ENCODE measurements around the gene ARFIP2.
"Not testable (repeated sequence)": the region's sequence is repeated elsewhere in the genome, so short reads cannot be mapped to it uniquely, and the experiment has no call there.

Gene ARFIP2, protein sequence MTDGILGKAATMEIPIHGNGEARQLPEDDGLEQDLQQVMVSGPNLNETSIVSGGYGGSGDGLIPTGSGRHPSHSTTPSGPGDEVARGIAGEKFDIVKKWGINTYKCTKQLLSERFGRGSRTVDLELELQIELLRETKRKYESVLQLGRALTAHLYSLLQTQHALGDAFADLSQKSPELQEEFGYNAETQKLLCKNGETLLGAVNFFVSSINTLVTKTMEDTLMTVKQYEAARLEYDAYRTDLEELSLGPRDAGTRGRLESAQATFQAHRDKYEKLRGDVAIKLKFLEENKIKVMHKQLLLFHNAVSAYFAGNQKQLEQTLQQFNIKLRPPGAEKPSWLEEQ

DNA sequence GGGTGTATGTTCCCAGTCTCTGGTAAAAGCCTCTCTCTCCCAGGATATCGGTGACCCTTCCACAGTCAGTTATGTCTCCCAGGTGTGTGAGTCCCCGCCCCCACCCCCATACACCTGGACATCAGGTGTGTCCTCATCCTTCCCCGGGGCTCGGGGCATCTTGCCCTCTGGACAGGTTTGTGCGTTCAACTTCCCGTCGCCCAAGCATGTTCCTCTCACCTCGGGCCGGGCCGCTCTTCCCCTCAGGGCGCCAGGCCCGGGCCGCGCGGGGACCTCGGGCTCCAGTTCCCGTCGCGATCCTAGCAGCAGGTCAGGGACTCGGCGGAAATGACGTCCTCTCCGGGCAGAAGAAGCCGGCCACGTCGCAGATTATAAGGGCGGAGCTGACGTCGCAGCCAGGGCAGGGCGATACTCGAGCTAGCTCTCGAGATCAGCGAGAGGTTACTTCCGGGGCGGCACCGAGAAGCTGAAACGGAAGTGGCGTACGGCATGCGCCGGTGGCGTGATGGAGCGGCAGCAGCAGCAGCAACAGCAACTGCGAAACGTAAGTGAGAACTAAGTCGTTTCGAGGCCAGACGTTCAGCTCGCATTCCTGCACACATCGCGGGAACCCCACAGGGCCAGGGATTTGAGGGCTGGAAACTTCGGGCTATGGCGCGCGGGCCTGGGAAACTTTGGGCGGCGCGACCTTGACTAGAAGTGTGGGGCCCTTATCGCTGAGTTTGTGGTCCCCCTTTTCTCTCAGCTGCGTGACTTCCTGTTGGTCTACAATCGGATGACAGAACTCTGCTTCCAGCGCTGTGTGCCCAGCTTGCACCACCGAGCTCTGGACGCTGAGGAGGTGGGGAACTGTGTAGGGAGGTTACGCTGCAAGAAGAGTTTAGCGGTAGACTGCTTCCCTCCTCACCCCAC is at the start of gene ARFIP2, which contains the start of gene TIMM10B:
TSS of gene ARFIP2 (minus strand) at position 320 of the 912 bp plus-strand sequence. CDS start 910 bp downstream, outside the sequence.
TSS of gene TIMM10B (plus strand) at position 490 of the 912 bp plus-strand sequence. CDS start at position 506, 16 bp downstream.
- Histone ChIP-seq H3K4me3 (ENCODE audit: low read length) (peak within 1 kb of the TSS; percentile 97), H3K36me3 (ENCODE audit: control insufficient read depth, insufficient read depth, low read length, severe bottlenecking) (peaks cover 69% of the 10 kb centered on the region), H3K27me3 (replicated peaks; ENCODE audit: control insufficient read depth, insufficient read depth, low read length) (no peaks in the 10 kb centered on the region), H3K4me1 (ENCODE audit: control insufficient read depth, insufficient read depth, low read length) (peaks cover 28% of the 10 kb centered on the region), H3K9ac (ENCODE audit: low read length) (peak within 1 kb of the TSS; percentile 98), H3K9me3 (ENCODE audit: control insufficient read depth, low read length) (no peaks in the 10 kb centered on the region)
- DNase-seq (ENCODE audit: low read depth), result peak; percentile 100

DNA sequence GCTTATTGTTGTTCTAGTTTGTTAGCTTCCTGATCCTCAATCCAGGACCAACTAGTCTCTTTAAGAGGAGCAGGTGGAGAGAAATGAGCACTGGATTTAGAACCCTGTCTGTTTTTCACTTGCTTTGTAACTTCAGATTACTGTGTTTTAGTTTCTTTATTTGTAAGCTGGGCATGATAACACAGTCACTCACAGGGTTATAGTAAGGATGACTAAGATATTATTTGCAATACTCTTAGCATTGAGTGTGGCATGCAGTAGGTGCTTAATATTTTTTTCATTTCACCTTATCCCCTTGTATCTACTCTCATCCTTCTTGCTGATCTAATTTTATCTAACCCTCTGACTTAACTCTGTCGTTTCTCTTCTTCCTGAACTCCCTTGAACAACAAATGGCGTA is 49.7 kb upstream of the ARFIP2 start:
- peaks cover 21% of the 10 kb centered on the region for H3K4me1 ChIP-seq (ENCODE audit: control insufficient read depth, insufficient read depth, low read length)
- DNase-seq (ENCODE audit: low read depth), result no peak
- no peaks in the 10 kb centered on the region for H3K27me3 ChIP-seq (replicated peaks; ENCODE audit: control insufficient read depth, insufficient read depth, low read length)
- peaks cover 19% of the 10 kb centered on the region for H3K36me3 ChIP-seq (ENCODE audit: control insufficient read depth, insufficient read depth, low read length, severe bottlenecking)
- H3K9me3 ChIP-seq (ENCODE audit: control insufficient read depth, low read length), result no peaks in the 10 kb centered on the region
- no peak overlapping the region for H3K4me3 ChIP-seq (ENCODE audit: low read length)
- peak overlapping the region; percentile 21 for H3K9ac ChIP-seq (ENCODE audit: low read length)

DNA sequence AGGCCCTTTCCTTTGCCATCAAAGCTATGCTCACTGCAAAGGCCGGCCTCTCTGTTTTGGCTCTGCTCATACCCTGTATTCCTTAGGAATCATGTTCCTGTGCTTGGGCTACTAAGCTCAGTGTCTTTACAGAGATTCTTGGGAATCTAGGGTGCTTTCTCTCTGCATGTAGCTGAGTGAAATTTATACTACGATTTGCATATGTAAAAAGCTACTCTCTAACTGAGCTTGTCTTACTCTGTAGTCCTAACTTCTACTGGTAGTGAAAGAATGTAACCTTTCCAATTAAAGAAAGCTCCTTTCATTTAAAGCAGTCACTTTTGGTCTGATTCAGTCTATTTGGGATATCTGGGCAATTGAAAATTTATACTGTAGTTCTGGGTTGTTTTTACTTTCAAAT is 48.1 kb upstream of the ARFIP2 start:
- DNase-seq (ENCODE audit: low read depth), result no peak
- Histone ChIP-seq H3K27me3 (replicated peaks; ENCODE audit: control insufficient read depth, insufficient read depth, low read length) (no peaks in the 10 kb centered on the region), H3K4me3 (ENCODE audit: low read length) (no peak overlapping the region), H3K9ac (ENCODE audit: low read length) (no peak overlapping the region), H3K4me1 (ENCODE audit: control insufficient read depth, insufficient read depth, low read length) (peaks cover 21% of the 10 kb centered on the region), H3K36me3 (ENCODE audit: control insufficient read depth, insufficient read depth, low read length, severe bottlenecking) (peaks cover 15% of the 10 kb centered on the region), H3K9me3 (ENCODE audit: control insufficient read depth, low read length) (no peaks in the 10 kb centered on the region)

DNA sequence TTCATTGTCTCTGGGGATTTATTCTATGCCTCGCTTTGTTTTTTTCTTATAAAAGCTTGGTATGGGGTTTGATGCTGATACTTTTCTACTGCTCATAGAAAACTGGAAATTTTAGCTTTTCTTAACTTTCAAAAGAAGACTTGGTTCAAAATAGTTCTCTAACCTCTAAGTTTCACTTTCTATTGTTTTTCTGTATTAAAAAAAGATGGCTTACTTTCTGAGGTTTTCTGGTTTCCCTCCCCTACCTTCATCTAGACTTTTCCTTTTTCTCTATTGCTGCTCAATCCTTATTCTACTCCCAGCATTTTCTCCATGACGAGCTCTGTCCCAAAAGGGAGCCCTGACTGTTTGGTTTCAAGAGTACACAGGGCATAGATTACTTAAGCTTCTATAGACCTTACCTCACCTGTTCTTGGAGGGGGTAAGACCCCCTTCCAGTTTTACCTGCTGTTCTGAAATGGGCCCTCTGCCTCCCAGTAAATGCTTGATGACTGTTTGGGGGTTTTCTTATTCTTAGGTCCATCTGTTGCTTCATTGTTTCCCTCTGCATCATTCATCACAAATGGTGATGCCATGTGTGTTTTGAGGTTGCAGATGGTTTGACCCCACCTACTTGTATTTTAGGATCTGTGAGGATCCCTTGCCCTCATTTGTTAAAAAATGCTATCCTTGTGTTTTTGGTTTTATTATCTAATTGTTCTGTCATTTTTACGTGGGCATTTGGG is 45.4 kb upstream of the ARFIP2 start:
- no peak for DNase-seq (ENCODE audit: low read depth)
- no peaks in the 10 kb centered on the region for H3K27me3 ChIP-seq (replicated peaks; ENCODE audit: control insufficient read depth, insufficient read depth, low read length)
- H3K36me3 ChIP-seq (ENCODE audit: control insufficient read depth, insufficient read depth, low read length, severe bottlenecking), result peaks cover 9% of the 10 kb centered on the region
- peaks cover 21% of the 10 kb centered on the region for H3K4me1 ChIP-seq (ENCODE audit: control insufficient read depth, insufficient read depth, low read length)
- H3K9me3 ChIP-seq (ENCODE audit: control insufficient read depth, low read length), result no peaks in the 10 kb centered on the region
- H3K4me3 ChIP-seq (ENCODE audit: low read length), result no peak overlapping the region
- no peak overlapping the region for H3K9ac ChIP-seq (ENCODE audit: low read length)

DNA sequence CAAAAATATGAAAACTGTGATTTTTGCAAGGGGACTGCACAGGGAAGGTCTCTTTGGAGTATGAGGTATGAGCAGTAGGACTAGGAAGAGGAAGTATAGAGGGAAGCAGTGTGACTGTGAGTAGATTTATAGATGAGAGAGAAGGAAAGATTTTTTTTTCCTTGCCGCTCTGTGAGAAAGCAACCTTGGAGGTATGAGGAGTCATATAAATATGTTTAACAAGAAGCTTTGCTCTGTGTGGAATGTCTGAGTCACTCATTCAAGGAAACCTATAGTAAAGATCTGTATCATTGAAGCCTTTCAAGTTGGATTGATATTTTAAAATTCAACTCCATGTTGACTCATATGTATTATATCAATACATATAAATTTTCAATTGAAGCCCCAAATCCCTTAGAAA is 42.1 kb upstream of the ARFIP2 start:
- Histone ChIP-seq H3K27me3 (replicated peaks; ENCODE audit: control insufficient read depth, insufficient read depth, low read length) (no peaks in the 10 kb centered on the region), H3K4me3 (ENCODE audit: low read length) (no peak overlapping the region), H3K9me3 (ENCODE audit: control insufficient read depth, low read length) (no peaks in the 10 kb centered on the region), H3K9ac (ENCODE audit: low read length) (no peak overlapping the region), H3K4me1 (ENCODE audit: control insufficient read depth, insufficient read depth, low read length) (no peaks in the 10 kb centered on the region), H3K36me3 (ENCODE audit: control insufficient read depth, insufficient read depth, low read length, severe bottlenecking) (peaks cover 28% of the 10 kb centered on the region)
- peak; percentile 51 for DNase-seq (ENCODE audit: low read depth)

DNA sequence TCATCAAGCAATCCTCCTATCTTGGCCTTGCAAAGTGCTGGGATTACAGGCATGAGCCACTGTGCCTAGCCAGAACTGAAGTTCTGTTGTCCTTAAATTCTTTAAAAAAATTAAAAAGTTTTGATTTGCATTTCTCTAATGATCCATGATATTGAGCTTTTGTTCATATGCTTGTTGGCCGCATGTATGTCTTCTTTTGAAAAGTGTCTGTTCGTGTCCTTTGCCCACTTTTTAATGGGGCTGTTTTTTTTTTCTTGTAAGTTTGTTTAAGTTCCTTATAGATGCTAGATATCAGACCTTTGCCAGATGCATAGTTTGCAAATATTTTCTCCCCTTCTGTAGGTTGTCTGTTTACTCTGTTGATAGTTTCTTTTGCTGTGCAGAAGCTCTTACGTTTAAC is 40.8 kb upstream of the ARFIP2 start:
- H3K36me3 ChIP-seq (ENCODE audit: control insufficient read depth, insufficient read depth, low read length, severe bottlenecking), result peaks cover 35% of the 10 kb centered on the region
- not testable (repeated sequence) for H3K27me3 ChIP-seq (replicated peaks; ENCODE audit: control insufficient read depth, insufficient read depth, low read length); H3K4me1 ChIP-seq (ENCODE audit: control insufficient read depth, insufficient read depth, low read length); H3K4me3 ChIP-seq (ENCODE audit: low read length); DNase-seq (ENCODE audit: low read depth); H3K9me3 ChIP-seq (ENCODE audit: control insufficient read depth, low read length); H3K9ac ChIP-seq (ENCODE audit: low read length)

DNA sequence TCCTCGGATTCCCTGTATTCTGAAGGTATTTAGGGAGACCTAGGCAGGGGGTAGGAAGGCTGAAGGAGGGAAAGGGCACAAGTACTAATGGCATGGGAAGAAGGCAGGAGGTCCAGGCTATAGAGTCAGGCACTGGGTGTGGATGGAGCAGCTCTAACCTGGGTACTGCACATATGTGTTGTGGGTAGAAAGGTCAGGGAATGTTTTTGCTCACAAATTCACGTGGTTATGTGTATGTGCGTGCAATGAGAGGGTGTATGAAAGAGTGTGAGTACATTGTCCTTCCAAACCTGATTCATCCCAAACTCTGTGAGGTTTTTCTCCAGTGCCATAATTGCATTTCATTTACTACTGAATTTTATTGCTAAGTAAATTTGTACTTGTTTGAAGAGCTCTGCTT is 39.1 kb upstream of the ARFIP2 start:
- Histone ChIP-seq H3K9ac (ENCODE audit: low read length) (no peak overlapping the region), H3K27me3 (replicated peaks; ENCODE audit: control insufficient read depth, insufficient read depth, low read length) (no peaks in the 10 kb centered on the region), H3K4me1 (ENCODE audit: control insufficient read depth, insufficient read depth, low read length) (no peaks in the 10 kb centered on the region), H3K36me3 (ENCODE audit: control insufficient read depth, insufficient read depth, low read length, severe bottlenecking) (peaks cover 42% of the 10 kb centered on the region), H3K9me3 (ENCODE audit: control insufficient read depth, low read length) (no peaks in the 10 kb centered on the region), H3K4me3 (ENCODE audit: low read length) (no peak overlapping the region)
- DNase-seq (ENCODE audit: low read depth), result no peak

DNA sequence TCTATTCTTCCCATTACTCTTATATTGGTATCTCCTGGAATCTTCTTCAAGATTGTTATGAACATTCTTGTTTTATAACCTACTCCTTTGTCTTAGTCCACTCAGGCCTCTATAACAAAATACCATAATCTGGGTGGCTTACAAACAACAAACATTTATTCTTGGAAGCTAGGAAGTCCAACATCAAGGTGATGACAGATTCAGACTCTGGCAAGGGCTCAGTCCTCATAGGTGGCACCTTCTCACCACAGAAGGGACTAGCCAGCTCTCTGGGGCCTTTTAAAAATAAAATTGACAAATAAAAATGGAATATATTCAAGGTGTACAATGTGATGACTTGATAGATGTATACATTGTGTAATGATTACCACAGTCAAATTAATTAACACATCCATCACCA is 35.7 kb upstream of the ARFIP2 start:
- Histone ChIP-seq H3K36me3 (ENCODE audit: control insufficient read depth, insufficient read depth, low read length, severe bottlenecking) (peaks cover 59% of the 10 kb centered on the region), H3K9me3 (ENCODE audit: control insufficient read depth, low read length) (no peaks in the 10 kb centered on the region), H3K4me3 (ENCODE audit: low read length) (no peak overlapping the region), H3K9ac (ENCODE audit: low read length) (no peak overlapping the region), H3K4me1 (ENCODE audit: control insufficient read depth, insufficient read depth, low read length) (no peaks in the 10 kb centered on the region), H3K27me3 (replicated peaks; ENCODE audit: control insufficient read depth, insufficient read depth, low read length) (no peaks in the 10 kb centered on the region)
- DNase-seq (ENCODE audit: low read depth), result no peak

DNA sequence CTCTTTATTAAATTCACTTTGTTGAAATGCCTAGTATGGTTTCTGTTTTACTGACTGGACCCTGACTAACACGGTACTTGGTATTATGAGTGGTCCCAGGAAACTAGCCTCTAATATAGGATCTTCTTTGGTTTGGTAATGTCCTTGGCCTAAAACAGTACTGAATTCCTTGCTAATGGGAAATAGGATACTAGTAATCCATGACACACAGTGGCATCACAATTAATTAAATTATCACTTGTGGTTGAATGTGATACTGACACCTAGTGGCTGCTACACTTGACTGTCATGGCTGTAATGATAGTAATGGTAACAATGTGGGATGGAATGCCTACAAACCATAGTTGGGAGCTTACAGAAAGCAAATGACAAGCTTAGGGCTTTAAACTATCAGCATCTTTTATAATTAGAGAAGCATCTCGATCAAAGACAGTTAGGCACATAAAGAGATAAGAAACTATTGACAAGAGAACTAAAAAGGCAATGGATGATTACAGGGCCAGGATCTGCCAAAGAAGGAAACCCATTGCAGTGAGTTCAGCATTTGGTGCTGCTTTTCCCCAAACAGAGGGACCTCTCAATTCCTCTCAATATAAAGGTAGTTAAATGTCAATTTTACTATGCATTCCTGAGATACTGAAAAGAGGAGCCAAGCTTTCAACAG is 24.6 kb upstream of the ARFIP2 start:
- peak; percentile 63 for DNase-seq (ENCODE audit: low read depth)
- Histone ChIP-seq H3K9me3 (ENCODE audit: control insufficient read depth, low read length) (no peaks in the 10 kb centered on the region), H3K27me3 (replicated peaks; ENCODE audit: control insufficient read depth, insufficient read depth, low read length) (no peaks in the 10 kb centered on the region)

DNA sequence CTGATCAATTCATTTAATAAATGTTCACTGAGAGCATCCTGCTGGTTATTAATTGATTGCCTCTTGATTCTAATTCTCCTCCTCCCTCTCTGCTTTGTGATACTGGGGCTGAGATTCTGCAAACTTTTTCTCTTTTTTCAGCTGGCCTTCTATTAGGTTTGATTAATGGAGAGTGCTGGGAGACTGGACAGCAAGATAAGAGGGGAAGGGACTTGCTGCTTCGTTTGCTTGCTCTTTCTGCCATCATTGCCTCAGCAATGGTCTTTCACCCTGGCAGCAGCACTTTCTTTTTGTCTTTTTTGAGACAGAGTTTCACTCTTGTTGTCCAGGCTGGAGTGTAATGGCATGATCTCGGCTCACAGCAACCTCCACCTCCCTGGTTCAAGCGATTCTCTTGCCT is 23.0 kb upstream of the ARFIP2 start:
- Histone ChIP-seq H3K4me3 (ENCODE audit: low read length) (no peak overlapping the region), H3K27me3 (replicated peaks; ENCODE audit: control insufficient read depth, insufficient read depth, low read length) (no peaks in the 10 kb centered on the region), H3K9ac (ENCODE audit: low read length) (no peak overlapping the region), H3K36me3 (ENCODE audit: control insufficient read depth, insufficient read depth, low read length, severe bottlenecking) (peaks cover 18% of the 10 kb centered on the region), H3K4me1 (ENCODE audit: control insufficient read depth, insufficient read depth, low read length) (peaks cover 22% of the 10 kb centered on the region), H3K9me3 (ENCODE audit: control insufficient read depth, low read length) (no peaks in the 10 kb centered on the region)
- no peak for DNase-seq (ENCODE audit: low read depth)

More for the DNA sequence above, 24.6 kb upstream of the ARFIP2 start:
- Histone ChIP-seq H3K4me3 (ENCODE audit: low read length) (no peak overlapping the region), H3K36me3 (ENCODE audit: control insufficient read depth, insufficient read depth, low read length, severe bottlenecking) (peaks cover 18% of the 10 kb centered on the region), H3K9ac (ENCODE audit: low read length) (peak overlapping the region; percentile 21), H3K4me1 (ENCODE audit: control insufficient read depth, insufficient read depth, low read length) (peaks cover 16% of the 10 kb centered on the region)
